Measurements from ENCODE around the gene PMPCA.
"Not testable (repeated sequence)": the region's sequence is repeated elsewhere in the genome, so short reads cannot be mapped to it uniquely, and the experiment has no call there.

The PMPCA gene

DNA sequence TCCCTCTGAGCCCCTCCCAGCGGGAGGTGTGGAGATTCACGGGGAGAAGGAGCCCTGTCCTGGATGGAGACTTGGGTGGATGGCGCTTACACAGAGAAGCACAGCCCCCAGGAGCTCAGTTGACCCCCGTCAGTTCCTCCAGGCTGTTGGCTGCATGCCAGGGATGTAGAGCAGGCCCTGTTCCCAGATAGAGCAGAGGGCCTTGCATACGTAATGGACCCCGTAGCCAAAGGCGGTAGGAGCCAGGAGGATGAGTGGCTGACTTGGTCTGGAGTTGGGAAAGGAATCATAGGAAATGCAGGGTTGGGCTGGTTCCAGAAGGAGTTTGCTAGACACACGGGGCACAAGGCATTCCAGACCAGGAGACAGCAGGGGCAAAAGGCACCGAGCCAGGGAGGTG lies 2.5 kb downstream of the PMPCA start:
- no peak for DNase-seq (ENCODE audit: low read depth in 2 of 2, low spot score in 1 of 2)

DNA sequence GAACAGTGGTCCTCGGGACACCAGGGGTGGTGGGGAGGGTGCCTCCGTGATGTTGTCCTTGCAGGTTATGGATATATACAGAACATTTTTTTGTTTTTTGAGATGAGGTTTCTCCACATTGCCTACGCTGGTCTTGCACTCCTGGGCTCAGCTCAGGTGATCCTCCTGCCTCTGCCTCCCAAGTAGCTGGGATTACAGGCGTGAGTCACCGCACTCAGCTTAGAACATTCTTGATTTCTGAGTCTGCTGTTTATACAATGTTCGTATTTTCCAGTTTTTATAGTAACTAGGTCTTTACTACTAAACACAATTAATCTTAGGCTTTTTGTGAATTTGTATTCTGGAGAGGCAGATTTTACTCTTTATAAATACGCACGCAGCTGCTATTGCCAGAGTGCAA lies 6.0 kb downstream of the PMPCA start:
- no peak for DNase-seq (ENCODE audit: low read depth in 2 of 2, low spot score in 1 of 2)

DNA sequence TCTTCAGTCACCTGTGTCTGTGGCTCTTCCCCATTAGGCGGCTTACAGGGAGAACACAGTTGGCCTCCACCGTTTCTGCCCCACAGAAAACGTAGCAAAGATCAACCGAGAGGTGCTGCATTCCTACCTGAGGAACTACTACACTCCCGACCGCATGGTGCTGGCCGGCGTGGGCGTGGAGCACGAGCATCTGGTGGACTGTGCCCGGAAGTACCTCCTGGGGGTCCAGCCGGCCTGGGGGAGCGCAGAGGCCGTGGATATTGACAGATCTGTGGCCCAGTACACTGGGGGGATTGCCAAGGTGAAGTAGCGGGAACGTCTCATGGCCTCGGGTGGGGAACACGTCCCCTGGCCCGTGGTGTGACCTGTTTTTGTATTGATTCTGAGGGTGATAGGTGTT lies 6.5 kb downstream of the PMPCA start:
- DNase-seq (ENCODE audit: low read depth in 2 of 2, low spot score in 1 of 2): no peak

DNA sequence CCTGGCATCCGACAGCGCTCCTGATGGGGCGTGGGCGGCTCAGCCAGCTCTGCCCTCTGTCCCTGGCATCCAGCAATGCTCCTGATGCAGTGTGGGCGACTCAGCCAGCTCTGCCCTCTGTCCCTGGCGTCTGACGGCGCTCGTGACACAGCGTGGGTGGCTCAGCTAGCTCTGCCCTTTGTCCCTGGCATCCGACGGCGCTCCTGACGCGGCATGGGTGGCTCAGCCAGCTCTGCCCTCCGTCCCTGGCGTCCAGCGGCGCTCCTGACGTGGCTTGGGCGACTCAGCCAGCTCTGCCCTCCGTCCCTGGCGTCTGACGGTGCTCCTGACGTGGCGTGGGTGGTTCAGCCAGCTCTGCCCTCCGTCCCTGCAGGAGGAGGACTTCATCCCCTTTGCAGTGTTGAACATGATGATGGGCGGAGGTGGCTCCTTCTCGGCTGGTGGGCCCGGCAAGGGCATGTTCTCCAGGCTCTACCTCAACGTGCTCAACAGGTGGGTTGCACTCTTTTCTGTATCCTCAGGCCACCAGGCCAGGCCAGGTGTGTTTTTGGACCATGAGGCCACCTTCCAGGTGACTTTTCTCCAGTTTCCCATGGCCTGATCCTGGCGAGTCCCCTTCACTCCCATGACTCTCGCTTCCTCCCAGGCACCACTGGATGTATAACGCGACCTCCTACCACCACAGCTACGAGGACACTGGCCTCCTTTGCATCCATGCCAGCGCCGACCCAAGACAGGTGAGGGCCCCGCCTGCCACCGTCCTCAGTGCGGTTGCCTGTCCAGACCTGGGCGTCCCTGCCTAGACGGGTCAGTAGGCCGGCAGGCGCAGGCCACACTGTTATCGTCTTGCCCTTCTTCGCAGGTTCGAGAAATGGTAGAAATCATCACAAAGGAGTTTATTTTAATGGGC lies 8.0 kb downstream of the PMPCA start:
- no peak for DNase-seq (ENCODE audit: low read depth in 2 of 2, low spot score in 1 of 2)

DNA sequence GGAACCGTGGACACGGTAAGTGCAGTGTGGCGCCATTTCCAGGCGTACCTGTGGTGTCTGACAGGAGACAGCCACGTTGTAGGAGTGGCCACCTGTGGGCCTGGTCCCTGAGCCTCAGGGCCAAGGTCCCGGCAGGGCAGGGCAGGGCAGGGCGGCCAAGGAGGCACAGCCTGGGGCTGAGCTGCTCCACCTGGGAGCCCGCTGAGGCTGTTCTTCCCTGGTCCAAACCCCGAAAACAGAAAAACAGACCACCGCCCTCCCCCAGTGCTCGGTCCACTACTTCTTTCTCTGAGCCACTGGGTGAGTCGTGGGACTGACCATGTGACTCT lies 8.6 kb downstream of the PMPCA start:
- no peak for DNase-seq (ENCODE audit: low read depth in 2 of 2, low spot score in 1 of 2)

DNA sequence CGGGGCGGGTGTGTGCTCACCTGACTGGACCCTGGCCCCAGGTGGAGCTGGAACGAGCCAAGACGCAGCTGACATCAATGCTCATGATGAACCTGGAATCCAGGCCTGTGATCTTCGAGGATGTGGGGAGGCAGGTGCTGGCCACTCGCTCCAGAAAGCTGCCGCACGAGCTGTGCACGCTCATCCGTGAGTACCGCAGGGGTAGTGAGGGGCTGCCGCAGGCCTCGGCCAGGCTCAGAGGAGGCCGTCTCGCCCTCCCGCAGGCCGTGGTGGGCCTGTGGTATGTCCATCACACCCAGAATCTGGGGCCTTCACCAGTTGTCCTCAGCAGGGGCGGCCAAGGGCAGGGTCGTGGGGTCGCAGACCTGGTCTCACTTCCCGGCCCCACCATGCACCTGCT lies 11.3 kb downstream of the PMPCA start:
- no peak for DNase-seq (ENCODE audit: low read depth in 2 of 2, low spot score in 1 of 2)

DNA sequence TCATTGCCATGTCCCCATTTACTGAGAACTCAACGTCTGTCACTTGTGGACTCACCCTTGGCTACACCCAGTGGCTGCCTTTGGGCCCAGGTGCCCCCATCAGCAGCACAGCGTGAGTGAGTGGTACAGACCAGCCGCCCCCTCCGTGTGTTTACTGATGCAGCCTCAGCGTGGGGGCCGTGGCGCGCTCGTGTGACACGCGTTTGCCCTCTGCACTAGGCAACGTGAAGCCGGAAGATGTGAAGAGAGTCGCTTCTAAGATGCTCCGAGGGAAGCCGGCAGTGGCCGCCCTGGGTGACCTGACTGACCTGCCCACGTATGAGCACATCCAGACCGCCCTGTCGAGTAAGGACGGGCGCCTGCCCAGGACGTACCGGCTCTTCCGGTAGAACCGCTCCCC lies 12.4 kb downstream of the PMPCA start:
- no peak for DNase-seq (ENCODE audit: low read depth in 2 of 2, low spot score in 1 of 2)

DNA sequence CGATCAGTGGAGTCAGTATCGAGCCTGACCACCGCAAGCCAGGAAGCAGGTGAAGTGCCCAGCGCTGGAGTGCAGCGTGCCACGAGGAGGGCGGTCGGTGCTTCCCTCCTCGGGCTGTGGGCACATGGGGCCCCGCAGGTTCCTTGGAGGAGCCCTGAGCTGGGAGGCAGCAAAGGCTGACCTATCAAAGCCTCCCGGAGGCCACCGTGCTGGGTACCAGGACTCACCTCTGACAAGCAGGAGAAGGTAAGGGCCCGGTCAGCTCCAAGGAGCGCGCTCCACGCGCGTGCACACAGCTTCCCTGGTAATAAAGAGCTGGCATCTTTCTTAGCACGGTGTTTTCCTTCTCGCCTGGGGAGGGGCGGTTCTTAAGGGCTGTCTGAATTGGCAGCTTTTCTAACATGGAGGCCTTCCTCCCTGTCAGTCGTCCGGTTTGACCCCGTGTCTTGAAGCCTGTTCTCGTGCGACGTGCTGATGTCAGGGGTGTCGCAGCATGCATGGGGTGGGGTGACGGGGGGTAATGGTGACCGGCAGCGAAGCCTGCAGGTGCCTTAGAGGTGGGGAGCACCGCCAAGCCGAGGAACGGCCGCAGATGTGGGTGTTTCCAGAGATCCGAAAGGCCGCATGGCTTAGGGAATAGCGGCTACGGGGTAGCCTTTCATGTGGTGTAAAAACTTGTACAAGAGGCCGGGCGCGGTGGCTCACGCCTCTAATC lies 13.1 kb downstream of the PMPCA start:
- DNase-seq (ENCODE audit: low read depth in 2 of 2, low spot score in 1 of 2): no peak

DNA sequence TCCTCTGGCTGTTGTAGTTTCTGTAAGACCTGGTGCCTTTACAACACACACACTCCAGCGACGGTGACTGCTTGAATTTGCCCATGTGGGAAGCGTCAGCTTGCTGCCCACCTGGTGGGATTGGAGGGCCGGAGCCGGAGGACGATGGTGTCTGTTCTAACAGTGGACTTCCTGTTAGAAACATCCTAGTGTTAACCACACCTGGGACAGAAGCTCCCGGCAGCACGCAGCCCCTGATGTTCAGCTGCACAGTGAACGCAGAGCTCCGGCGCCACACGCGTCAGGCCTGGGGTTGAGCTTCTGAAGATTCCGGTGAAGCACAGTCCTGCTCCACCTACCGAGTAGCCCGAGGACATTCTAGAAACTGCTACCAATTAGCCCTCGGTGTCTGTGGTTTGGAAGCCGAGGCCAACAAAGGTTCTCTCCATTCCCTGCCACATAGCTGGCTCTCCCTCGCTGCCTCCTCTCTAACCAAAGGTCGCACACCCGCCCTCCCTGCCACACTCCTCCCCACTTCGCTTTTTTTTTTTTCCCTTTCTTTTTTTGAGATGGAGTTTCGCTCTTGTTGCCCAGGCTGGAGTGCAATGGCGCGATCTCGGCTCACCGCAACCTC lies 14.4 kb downstream of the PMPCA start:
- DNase-seq (ENCODE audit: low read depth in 2 of 2, low spot score in 1 of 2): no peak

DNA sequence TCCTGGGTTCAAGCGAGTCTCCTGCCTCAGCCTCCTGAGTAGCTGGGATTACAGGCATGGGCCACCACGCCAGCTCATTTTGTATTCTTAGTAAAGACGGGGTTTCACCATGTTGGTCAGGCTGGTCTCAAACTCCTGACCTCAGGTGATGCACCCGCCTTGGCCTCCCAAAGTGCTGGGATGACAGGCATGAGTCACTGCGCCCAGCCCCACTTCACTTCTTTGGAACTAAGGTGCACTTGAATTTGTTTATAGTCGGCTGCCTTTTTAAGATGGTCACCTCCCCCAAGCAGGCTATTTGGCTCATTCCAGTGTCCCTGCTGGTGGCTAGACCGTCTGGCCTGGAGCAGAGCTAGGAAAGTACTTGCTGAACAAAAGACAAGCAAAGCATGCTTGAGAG lies 14.9 kb downstream of the PMPCA start:
- DNase-seq (ENCODE audit: low read depth in 2 of 2, low spot score in 1 of 2): not testable (repeated sequence)

DNA sequence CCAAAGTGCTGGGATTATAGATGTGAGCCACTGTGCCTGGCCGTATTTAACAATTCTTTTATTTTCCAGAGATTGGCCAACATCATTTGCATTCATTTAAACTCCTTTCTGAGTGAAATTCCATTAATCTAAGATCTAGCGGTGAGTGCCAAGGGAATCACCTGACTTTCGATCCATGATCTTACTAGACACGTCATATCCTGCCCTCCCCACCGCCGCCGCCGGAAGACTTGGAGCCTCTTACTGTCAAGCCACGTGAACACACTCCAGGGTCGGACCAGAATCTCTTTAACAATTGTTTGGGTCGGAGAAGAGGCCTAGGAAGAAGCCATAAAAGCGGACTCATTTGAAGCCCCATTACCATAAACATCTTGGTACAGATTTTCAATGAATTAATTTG lies 16.3 kb downstream of the PMPCA start:
- DNase-seq (ENCODE audit: low read depth in 2 of 2, low spot score in 1 of 2): no peak

DNA sequence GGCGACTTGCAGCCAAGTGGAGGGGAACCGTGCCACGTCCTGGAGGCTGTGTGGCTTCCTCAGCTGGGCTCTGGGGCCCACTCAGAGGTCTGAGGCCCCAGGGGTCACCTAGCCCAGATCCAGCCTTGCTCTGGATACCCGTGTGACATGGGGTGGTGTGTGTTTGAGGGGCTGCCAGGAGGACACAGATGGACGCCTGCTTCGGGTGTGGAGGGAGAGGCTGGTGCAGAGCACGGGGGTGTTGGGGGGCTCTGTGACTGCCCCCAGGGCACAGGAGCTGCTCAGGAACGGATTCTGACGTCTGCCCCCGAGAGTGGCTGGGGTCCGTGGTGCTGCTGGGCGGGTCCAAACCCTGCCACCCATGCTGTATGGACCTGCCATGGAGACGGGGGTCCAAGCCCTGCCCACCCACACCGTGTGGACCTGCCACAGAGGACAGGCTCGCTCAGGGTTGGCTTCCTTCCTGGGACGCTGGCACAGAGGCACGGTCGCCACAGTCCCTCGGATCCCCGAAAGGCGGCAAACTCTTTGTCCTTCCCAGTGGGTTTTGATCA lies 18.7 kb downstream of the PMPCA start:
- no peak for DNase-seq (ENCODE audit: low read depth in 2 of 2, low spot score in 1 of 2)

DNA sequence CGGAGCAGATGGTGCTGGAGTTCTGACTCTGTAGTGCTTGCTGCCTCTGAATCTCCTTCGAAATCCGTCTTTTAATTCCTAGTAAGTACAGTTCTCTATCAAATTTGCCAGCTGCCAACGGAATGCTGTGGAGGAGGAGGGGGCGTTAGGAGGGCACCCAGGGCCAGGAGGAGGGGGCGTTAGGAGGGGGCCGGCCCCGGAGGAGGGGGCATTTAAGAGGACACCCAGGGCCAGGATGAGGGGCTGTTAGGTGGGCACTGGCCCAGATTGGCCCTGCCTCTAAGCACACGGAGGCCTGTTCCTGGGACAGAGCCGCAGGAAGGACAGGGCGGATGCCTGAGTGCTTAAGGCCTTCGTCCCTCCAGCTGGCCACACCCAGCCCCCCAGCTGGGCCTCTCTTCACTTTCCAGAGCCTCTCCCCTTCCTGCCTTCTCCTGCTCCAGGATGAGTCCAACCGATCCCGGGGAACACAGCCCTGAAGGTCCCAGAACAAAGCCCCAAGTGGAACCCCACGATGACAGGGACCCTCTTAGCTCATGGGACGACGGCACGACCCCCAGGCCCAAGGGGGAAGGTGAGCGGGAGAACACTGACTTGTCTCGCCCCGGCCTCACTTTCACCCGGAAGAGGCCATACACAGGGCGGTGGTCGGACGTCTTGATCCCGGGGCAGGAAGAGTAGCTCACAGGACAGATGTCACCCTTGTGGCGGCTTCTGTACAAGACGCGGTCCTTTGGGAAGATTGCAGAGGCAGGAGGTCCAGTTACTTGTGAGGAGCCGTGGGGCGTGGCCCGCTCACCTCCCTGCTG lies 19.4 kb downstream of the PMPCA start:
- no peak for DNase-seq (ENCODE audit: low read depth in 2 of 2, low spot score in 1 of 2)

DNA sequence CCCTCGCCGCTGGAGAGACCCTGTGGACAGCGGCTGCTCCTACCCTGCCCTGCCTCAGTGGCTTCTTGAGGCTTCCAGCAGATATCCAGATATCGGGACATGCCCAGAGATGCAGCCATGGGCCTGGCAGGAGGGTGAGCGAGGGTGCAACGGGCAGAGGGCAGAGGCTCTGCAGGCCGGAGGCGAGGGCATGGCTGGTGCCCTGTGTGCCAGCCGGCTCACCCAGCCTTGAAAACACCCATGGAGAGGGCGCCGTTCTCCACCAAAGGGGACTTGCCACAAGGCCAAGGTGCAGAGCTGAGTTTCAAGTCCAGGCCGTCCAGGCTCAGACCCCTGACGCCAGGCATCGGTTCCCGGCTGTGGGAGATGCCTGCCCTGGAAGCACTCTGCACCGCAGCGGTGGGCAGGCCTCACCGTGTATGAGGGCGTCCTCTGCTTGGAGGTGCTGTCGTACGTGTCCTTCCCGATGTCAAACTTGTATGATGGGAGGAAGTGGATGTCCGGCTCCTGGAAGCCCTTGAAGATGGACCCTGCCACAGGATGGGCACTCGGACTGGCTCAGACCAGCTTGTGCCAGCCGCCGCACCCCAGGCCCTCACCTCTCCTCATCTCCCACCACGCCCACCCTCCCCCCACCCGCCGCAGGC lies 20.3 kb downstream of the PMPCA start:
- DNase-seq (ENCODE audit: low read depth in 2 of 2, low spot score in 1 of 2): no peak

DNA sequence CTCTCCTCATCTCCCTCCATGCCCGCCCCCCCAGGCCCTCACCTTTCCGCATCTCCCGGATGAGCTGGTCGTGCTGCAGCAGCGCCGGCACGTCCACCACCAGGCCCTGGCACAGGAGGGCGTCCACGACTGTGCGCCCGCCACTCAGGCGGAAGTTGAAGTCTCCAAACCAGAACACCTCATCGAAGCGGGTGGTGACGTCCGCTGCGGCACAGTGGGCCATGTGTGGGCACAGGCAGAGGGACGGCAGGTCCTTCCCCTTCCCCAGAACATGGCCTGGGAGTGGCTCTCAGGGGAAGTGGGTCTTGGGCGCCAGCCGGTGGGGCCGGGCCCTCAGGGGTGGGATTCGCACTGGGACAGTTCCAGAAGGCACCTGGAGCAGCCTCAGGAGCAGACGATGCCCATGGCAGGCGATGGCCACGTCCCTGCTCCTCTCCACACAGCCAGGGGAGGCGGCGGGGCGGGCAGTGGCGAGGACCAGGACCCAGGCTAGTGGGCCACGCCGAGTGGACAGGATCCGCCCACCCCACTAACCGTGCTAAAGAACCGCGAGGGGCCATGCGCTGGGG lies 21.4 kb downstream of the PMPCA start:
- no peak for DNase-seq (ENCODE audit: low read depth in 2 of 2, low spot score in 1 of 2)

DNA sequence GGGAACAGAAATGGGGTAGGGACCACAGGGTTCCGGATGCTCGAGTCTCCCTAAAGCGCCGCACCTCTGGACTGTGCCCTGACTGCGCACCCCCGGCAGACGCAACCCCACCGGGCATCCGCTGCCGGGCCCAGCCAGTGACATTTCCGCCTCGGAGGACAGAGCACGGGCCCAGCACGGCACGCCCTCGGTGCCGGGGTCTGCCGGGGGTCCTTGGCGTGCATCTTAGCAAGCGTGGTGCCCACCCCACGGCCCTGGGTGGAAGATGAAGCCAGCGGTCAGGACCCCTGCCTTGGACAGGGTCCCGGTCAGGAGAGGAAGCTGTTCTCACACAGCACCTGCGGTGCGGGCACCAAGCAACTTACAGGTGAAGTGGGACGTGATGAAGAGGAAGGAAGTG lies 22.1 kb downstream of the PMPCA start:
- DNase-seq (ENCODE audit: low read depth in 2 of 2, low spot score in 1 of 2): no peak

DNA sequence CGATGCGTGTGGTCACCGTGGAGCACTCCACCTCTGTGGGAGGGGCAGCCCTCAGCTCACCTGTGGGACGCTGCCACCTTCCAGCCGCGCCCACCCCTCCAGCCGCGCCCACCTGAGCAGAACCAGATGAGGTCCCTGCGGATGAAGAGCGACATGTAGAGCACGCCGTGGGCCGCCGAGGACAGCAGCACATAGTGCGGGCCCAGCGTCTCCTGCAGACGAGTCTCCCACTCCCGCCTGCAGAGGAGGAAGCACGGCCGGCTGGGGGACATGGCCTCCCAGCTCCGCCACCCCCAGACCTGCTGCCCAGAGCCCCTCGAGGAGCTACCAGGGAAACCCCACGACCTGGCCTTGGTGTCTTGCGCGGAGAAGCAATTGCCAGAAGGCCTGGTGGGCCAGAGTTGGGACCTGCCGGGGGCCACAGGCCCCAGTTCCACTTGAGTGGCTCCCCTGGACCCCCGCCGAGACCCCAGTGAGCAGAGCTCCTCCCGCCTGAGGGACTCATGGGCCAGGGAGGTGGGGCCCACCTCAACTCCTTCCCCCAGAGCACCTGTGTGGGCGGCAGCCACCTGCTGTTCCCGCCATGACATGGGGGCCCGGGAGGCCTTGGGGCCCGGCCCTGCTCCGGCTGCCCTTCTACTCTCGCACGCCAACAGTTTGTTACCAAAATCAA lies 22.7 kb downstream of the PMPCA start:
- no peak for DNase-seq (ENCODE audit: low read depth in 2 of 2, low spot score in 1 of 2)

DNA sequence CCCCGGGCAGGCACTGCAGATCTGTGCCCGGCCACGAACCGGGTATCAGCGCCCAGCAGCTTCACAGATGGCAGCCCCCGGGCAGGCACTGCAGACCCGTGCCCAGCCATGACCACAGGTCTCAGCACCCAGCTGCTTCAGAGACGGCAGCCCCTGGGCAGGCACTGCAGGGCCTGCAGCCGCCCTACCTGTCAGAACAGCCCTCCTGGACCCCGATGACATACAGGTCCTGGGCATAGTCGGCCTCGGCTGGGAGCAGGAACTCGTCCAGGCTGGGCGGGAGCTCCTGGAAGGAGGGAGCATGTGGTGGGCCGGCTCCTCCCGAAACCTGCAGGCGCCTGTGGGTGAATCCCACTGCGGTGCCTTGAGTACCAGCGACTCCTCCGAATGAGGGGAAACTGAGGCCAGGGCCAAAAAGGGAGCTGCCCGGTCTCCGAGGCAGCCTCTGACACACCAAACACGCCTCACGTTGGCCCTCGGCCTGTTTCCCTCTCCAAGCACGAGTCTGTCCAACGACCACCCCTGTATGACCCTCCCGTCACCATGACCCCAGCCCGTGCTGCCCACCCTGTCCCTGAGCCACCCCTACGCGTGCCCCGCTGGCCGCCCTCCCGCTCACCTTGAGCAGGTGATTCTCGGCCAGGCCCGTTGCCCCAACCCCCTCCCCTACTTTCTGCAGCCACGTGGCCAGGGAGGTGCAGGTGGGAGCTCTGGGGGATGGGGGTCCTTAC lies 23.6 kb downstream of the PMPCA start:
- no peak for DNase-seq (ENCODE audit: low read depth in 2 of 2, low spot score in 1 of 2)

DNA sequence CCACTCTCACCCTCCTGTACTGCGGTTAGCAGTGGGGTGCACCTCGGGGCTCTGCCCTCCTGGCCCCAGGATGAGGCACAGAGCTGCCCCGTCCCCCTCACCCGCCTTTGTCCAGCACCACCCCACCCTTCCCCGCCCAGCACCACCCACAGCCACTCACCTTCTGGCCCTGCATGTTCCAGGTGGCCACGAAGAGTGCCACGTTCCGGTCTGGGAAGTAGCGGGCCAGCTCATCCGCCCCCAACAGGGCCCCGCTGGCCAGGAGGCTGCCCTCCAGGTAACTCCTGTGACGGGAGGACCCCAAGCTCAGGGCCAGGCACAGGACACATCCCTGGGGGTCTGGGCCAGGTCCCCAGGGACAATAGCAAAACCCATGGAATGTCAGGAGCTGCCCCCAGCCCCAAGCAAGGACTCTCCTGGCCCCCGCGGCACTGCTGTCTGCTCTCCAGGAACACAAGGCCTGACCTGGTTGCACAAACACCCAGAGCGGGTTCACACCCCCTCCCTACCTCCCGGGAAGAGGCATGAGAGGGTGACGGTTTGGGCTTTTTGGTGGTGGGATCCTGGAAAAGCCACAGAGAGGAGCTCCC lies 24.2 kb downstream of the PMPCA start:
- no peak for DNase-seq (ENCODE audit: low read depth in 2 of 2, low spot score in 1 of 2)
